Mesothelial cell of epicardium (in vitro differentiated cells): ENCODE measurements around the gene PDCD1LG2. TPM values are rescaled to one million over a fixed set of nuclear protein-coding genes. Genes with fewer than 3 reads are reported as not detected.
"Not testable (repeated sequence)": the region's sequence is repeated elsewhere in the genome, so short reads cannot be mapped to it uniquely, and the experiment has no call there.

Experiments
- DNase-seq, 2 experiments: peaks; one replicate each; pipeline ENCODE4 v3.0.0; 2021; ENCODE audit warnings: low spot score in 2 of 2; ENCODE audit not compliant: unreplicated experiment in 2 of 2
- H3K27ac Mint-ChIP-seq: 2 replicates; pipeline ENCODE4 v1.8.0; 2021; ENCODE audit warnings: mixed read lengths
- H3K27me3 Mint-ChIP-seq: 2 replicates; pipeline ENCODE4 v1.8.0; 2021; ENCODE audit warnings: low read depth, mixed read lengths
- H3K36me3 Mint-ChIP-seq: 2 replicates; pipeline ENCODE4 v1.8.0; 2021; ENCODE audit warnings: mixed read lengths
- H3K4me1 Mint-ChIP-seq: 2 replicates; pipeline ENCODE4 v1.8.0; 2021; ENCODE audit warnings: mixed read lengths
- H3K4me3 Mint-ChIP-seq: 2 replicates; pipeline ENCODE4 v1.8.0; 2021; ENCODE audit warnings: mild to moderate bottlenecking, moderate library complexity, mixed read lengths
- H3K9me3 Mint-ChIP-seq: 2 replicates; pipeline ENCODE4 v1.8.0; 2021; ENCODE audit warnings: mixed read lengths
- total RNA-seq: library from RNA; stranded (reverse); gene quantifications from 3 replicates; pipeline ENCODE4 v1.2.1, GENCODE V29; 2021
- TF ChIP-seq, protein P1 (sequence below): fragments of 200-600 bp; sonication (generic); IDR thresholded peaks from one replicate; pipeline ENCODE4 v1.5.0; 2021; ENCODE audit warnings: antibody characterized with exemption; ENCODE audit not compliant: unreplicated experiment

PDCD1LG2 gene
- total RNA-seq = not detected in 3 replicates

DNA sequence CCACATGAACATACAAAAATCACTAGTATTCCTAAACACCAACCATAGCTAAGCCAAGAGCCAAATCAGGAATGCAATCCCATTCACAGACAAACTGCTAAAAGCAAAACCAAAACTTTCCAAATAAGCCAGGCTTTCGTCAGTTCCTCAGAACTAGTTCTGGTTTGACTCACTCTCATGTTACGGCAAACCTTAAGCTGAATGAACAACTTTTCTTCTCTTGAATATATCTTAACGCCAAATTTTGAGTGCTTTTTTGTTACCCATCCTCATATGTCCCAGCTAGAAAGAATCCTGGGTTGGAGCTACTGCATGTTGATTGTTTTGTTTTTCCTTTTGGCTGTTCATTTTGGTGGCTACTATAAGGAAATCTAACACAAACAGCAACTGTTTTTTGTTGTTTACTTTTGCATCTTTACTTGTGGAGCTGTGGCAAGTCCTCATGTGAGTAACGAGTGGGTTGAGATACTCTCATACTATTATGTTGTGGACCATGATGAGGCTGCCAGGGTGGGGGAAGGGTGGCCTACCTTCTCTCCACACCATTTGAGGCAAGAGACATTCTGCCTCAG, at the start of gene PDCD1LG2:
Gene PDCD1LG2, plus strand, starts transcription at position 172 of the 572 bp plus-strand sequence. CDS start 12,016 bp downstream, outside the sequence.
- Mint-ChIP-seq H3K4me3 (no peak within 1 kb of the TSS), H3K27ac (no peak within 1 kb of the TSS), H3K27me3 (no peaks in the 10 kb centered on the region), H3K36me3 (no peaks in the 10 kb centered on the region), H3K4me1 (no peaks in the 10 kb centered on the region), H3K9me3 (peaks cover 12% of the 10 kb centered on the region)
- TF ChIP-seq, protein P1, sequence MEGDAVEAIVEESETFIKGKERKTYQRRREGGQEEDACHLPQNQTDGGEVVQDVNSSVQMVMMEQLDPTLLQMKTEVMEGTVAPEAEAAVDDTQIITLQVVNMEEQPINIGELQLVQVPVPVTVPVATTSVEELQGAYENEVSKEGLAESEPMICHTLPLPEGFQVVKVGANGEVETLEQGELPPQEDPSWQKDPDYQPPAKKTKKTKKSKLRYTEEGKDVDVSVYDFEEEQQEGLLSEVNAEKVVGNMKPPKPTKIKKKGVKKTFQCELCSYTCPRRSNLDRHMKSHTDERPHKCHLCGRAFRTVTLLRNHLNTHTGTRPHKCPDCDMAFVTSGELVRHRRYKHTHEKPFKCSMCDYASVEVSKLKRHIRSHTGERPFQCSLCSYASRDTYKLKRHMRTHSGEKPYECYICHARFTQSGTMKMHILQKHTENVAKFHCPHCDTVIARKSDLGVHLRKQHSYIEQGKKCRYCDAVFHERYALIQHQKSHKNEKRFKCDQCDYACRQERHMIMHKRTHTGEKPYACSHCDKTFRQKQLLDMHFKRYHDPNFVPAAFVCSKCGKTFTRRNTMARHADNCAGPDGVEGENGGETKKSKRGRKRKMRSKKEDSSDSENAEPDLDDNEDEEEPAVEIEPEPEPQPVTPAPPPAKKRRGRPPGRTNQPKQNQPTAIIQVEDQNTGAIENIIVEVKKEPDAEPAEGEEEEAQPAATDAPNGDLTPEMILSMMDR = no peak
- DNase-seq = no peak

- H3K36me3 Mint-ChIP-seq, H3K4me1 Mint-ChIP-seq, H3K9me3 Mint-ChIP-seq, DNase-seq, H3K27me3 Mint-ChIP-seq, H3K4me3 Mint-ChIP-seq, H3K27ac Mint-ChIP-seq: not testable (repeated sequence)
These were observed 45.5 kb upstream of the PDCD1LG2 start for GRCh38 chr9:5464831-5465330.

GRCh38 chr9:5466005-5466404, 44.3 kb upstream of the PDCD1LG2 start:
- Mint-ChIP-seq H3K27ac (no peak overlapping the region), H3K4me1 (no peaks in the 10 kb centered on the region), H3K36me3 (no peaks in the 10 kb centered on the region), H3K4me3 (no peak overlapping the region), H3K9me3 (no peaks in the 10 kb centered on the region), H3K27me3 (no peaks in the 10 kb centered on the region)
- TF ChIP-seq, protein P1 = no peak
- no peak for DNase-seq

- DNase-seq = no peak
- Mint-ChIP-seq H3K9me3 (no peaks in the 10 kb centered on the region), H3K27ac (no peak overlapping the region), H3K36me3 (no peaks in the 10 kb centered on the region), H3K27me3 (no peaks in the 10 kb centered on the region), H3K4me3 (no peak overlapping the region), H3K4me1 (no peaks in the 10 kb centered on the region)
- TF ChIP-seq, protein P1 = no peak
These were observed 43.6 kb upstream of the PDCD1LG2 start for GRCh38 chr9:5466766-5467165.

GRCh38 chr9:5468850-5469249, 41.5 kb upstream of the PDCD1LG2 start:
- H3K4me3 Mint-ChIP-seq = no peak overlapping the region
- H3K9me3 Mint-ChIP-seq = no peaks in the 10 kb centered on the region
- no peaks in the 10 kb centered on the region for H3K36me3 Mint-ChIP-seq
- TF ChIP-seq, protein P1 = no peak
- no peak for DNase-seq
- H3K4me1 Mint-ChIP-seq = no peaks in the 10 kb centered on the region
- H3K27me3 Mint-ChIP-seq = no peaks in the 10 kb centered on the region
- H3K27ac Mint-ChIP-seq = no peak overlapping the region

DNA sequence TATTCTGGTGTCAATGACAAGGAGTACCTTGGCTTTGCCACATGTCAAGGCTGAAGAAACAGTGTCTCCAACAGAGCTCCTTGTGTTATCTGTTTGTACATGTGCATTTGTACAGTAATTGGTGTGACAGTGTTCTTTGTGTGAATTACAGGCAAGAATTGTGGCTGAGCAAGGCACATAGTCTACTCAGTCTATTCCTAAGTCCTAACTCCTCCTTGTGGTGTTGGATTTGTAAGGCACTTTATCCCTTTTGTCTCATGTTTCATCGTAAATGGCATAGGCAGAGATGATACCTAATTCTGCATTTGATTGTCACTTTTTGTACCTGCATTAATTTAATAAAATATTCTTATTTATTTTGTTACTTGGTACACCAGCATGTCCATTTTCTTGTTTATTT, 40.2 kb upstream of the PDCD1LG2 start:
- no peak for DNase-seq
- H3K36me3 Mint-ChIP-seq = no peaks in the 10 kb centered on the region
- no peak overlapping the region for H3K4me3 Mint-ChIP-seq
- H3K9me3 Mint-ChIP-seq = peaks cover 3% of the 10 kb centered on the region
- no peaks in the 10 kb centered on the region for H3K4me1 Mint-ChIP-seq
- no peak overlapping the region for H3K27ac Mint-ChIP-seq
- TF ChIP-seq, protein P1 = no peak
- H3K27me3 Mint-ChIP-seq = no peaks in the 10 kb centered on the region
